B cell (primary cell): ENCODE measurements around the gene CPT2. TPM values are rescaled to one million over a fixed set of nuclear protein-coding genes. Genes with fewer than 3 reads are reported as not detected.

ENCODE experiments used
- ATAC-seq: fragments of 200-7000 bp; cut with Tn5 transposase; one replicate; pipeline ENCODE4 v1.10.0; 2021; ENCODE audit warnings: low read depth, mild to moderate bottlenecking, moderate number of reproducible peaks, moderate library complexity
- CTCF ChIA-PET: fragments of 350-600 bp; sonication (Branson Sonifier 250); formaldehyde crosslinking; loops from one replicate; lab custom pipeline; 2021; ENCODE audit warnings: antibody characterized with exemption, inconsistent platforms; lab: Charles Lee
- POLR2A ChIA-PET: fragments of 350-600 bp; sonication (Branson Sonifier 250); formaldehyde crosslinking; loops from one replicate; lab custom pipeline; 2021; ENCODE audit warnings: antibody characterized with exemption; lab: Charles Lee
- DNase-seq: peaks from one replicate; pipeline ENCODE4 v3.0.0; 2013
- H2AFZ ChIP-seq: 2 replicates; pipeline ENCODE4 v1.6.1; 2012; ENCODE audit warnings: mild to moderate bottlenecking, low read depth, low read length; ENCODE audit not compliant: insufficient read depth, poor library complexity, severe bottlenecking
- H3K27ac ChIP-seq, 2 donors: 1 replicate in 1 of 2; 2 replicates in 1 of 2; pipeline ENCODE4 v1.5.1; 2012 to 2013; ENCODE audit warnings: low read length in 2 of 2, mild to moderate bottlenecking in 2 of 2, moderate library complexity in 1 of 2
- H3K27me3 ChIP-seq, 4 experiments: fragments of 200-600 bp in 1 of 4; sonication (generic) in 1 of 4; replicated peaks in 1 of 4; 1 replicate in 2 of 4; 2 replicates in 2 of 4; pipeline versions ENCODE4 v1.6.1 to v1.7.0; 2013 to 2016; ENCODE audit warnings: low read length in 3 of 4, mild to moderate bottlenecking in 2 of 4, mixed read lengths in 1 of 4, moderate library complexity in 1 of 4; ENCODE audit not compliant: insufficient read depth in 4 of 4, control insufficient read depth in 3 of 4; ENCODE audit errors: control extremely low read depth in 1 of 4
- H3K36me3 ChIP-seq, 2 experiments: replicated peaks in 1 of 2; 1 replicate in 1 of 2; 2 replicates in 1 of 2; pipeline versions ENCODE4 v1.6.1 to v1.7.1; 2013; ENCODE audit warnings: low read length in 1 of 2; ENCODE audit not compliant: insufficient read depth in 2 of 2, control insufficient read depth in 1 of 2; ENCODE audit errors: control extremely low read depth in 1 of 2, extremely low read depth in 1 of 2
- H3K4me1 ChIP-seq, 2 donors: fragments of 200-600 bp in 1 of 2; sonication (generic) in 1 of 2; 1 replicate in 1 of 2; 2 replicates in 1 of 2; pipeline versions ENCODE4 v1.5.1 to v1.6.1; 2013 to 2017; ENCODE audit warnings: low read length in 2 of 2; ENCODE audit not compliant: control insufficient read depth in 2 of 2, insufficient read depth in 2 of 2
- H3K4me2 ChIP-seq: replicated peaks from 2 replicates; pipeline ENCODE3; 2012; ENCODE audit warnings: mild to moderate bottlenecking, low read depth, low read length; ENCODE audit not compliant: poor library complexity, severe bottlenecking
- H3K4me3 ChIP-seq, 5 experiments: fragments of 200-600 bp in 1 of 5; sonication (generic) in 1 of 5; 1 replicate in 3 of 5; 2 replicates in 2 of 5; pipeline versions ENCODE4 v1.5.1 to v1.7.0; 2011 to 2016; ENCODE audit warnings: low read length in 4 of 5, mild to moderate bottlenecking in 4 of 5, low read depth in 2 of 5, control low read depth in 1 of 5, moderate library complexity in 1 of 5; ENCODE audit not compliant: insufficient read depth in 1 of 5; ENCODE audit errors: control extremely low read depth in 1 of 5, extremely low read depth in 1 of 5
- H3K79me2 ChIP-seq: fragments of 200-600 bp; sonication (generic); one replicate; pipeline ENCODE4 v1.6.0; 2016; ENCODE audit warnings: low read length; ENCODE audit not compliant: control insufficient read depth, insufficient read depth
- H3K9ac ChIP-seq: fragments of 200-600 bp; sonication (generic); 2 replicates; pipeline ENCODE4 v1.6.1; 2017; ENCODE audit warnings: mild to moderate bottlenecking, low read length, moderate library complexity
- H3K9me3 ChIP-seq, 3 donors: one replicate each; pipeline versions ENCODE4 v1.6.1 to v1.7.1; 2013; ENCODE audit warnings: low read length in 2 of 3; ENCODE audit not compliant: control insufficient read depth in 2 of 3, insufficient read depth in 1 of 3; ENCODE audit errors: control extremely low read depth in 1 of 3
- H4K20me1 ChIP-seq: 2 replicates; pipeline ENCODE4 v1.6.0; 2012; ENCODE audit warnings: mild to moderate bottlenecking, low read length; ENCODE audit not compliant: insufficient read depth, control insufficient read depth, poor library complexity, severe bottlenecking
- H3K27ac Mint-ChIP-seq: one replicate; pipeline ENCODE4 v1.8.0; 2021; ENCODE audit warnings: mixed read lengths
- H3K27me3 Mint-ChIP-seq: one replicate; pipeline ENCODE4 v1.8.0; 2021; ENCODE audit warnings: mixed read lengths
- H3K4me1 Mint-ChIP-seq: one replicate; pipeline ENCODE4 v1.8.0; 2021; ENCODE audit warnings: mixed read lengths
- H3K4me3 Mint-ChIP-seq: one replicate; pipeline ENCODE4 v1.8.0; 2021; ENCODE audit warnings: mixed read lengths
- H3K9me3 Mint-ChIP-seq: one replicate; pipeline ENCODE4 v1.8.0; 2022; ENCODE audit warnings: mixed read lengths; ENCODE audit not compliant: insufficient read depth
- CTCF ChIP-seq: fragments of 200-600 bp; IDR thresholded peaks from one replicate; pipeline ENCODE4 v1.8.0; 2022; ENCODE audit warnings: antibody characterized with exemption, mild to moderate bottlenecking
- EZH2 ChIP-seq: IDR thresholded peaks from 2 replicates; pipeline ENCODE4 v1.6.1; 2012; ENCODE audit warnings: borderline replicate concordance, low read depth, mild to moderate bottlenecking, moderate library complexity, low read length; ENCODE audit not compliant: insufficient read depth, poor library complexity, severe bottlenecking
- WGBS: methylation state at CpG from one replicate; pipeline ENCODE4 v1.1.5; 2013; ENCODE audit warnings: missing lambda C conversion rate; ENCODE audit not compliant: insufficient coverage; 5-methylcytosine and 5-hydroxymethylcytosine counted together
- intact Hi-C: fragments of 100-400 bp; cut with micrococcal nuclease; formaldehyde crosslinking; loops from one replicate; pipeline ENCODE4 v1.10.0; 2022
- polyA plus RNA-seq: library from polyadenylated mRNA; depleted of rRNA; stranded (reverse); fragments of >200 nt; gene quantifications from 2 replicates; pipeline ENCODE4 v1.2.3, GENCODE V29; 2012
- total RNA-seq, 2 donors: library from RNA; stranded (reverse); fragments of 120-200 nt in 1 of 2; gene quantifications; 1 replicate in 1 of 2; 2 replicates in 1 of 2; pipeline versions ENCODE4 v1.2.3 to v1.2.4, GENCODE V29; 2013 to 2022

Gene CPT2
- total and polyA plus RNA-seq, 2 donors (not counting 1 experiment from before 2014, with no cell fraction given), result 6.3 to 19.8 TPM

GRCh38 chr1:53220171-53220961 lies 23.7 kb downstream of the CPT2 start, which contains the start of gene CZIB:
Gene CZIB, minus strand, starts transcription at chr1:53220634. Its CDS starts 59 bp downstream, at chr1:53220575.
- no peaks in the 10 kb centered on the region for H3K9me3 ChIP-seq
- ATAC-seq (peak; percentile 92), DNase-seq (peak; percentile 96)
- peaks cover 13 to 17% of the 10 kb centered on the region in 2 donors for H3K4me1 ChIP-seq
- H2AFZ ChIP-seq, result peak within 1 kb of the TSS; percentile 95
- H3K27ac ChIP-seq, result peak within 1 kb of the TSS; percentile 85 to 87
- no peaks in the 10 kb centered on the region for H3K27me3 ChIP-seq
- Mint-ChIP-seq H3K27ac (peak within 1 kb of the TSS; percentile 99), H3K27me3 (no peaks in the 10 kb centered on the region), H3K4me3 (peak within 1 kb of the TSS; percentile 97), H3K9me3 (no peaks in the 10 kb centered on the region), H3K4me1 (peaks cover 20% of the 10 kb centered on the region)
- H4K20me1 ChIP-seq, result no peaks in the 10 kb centered on the region
- H3K79me2 ChIP-seq, result peaks cover 23% of the 10 kb centered on the region
- peak within 1 kb of the TSS; percentile 81 for H3K4me2 ChIP-seq
- TF ChIP-seq CTCF, result no peak
- TF ChIP-seq EZH2, result no peak
- ChIA-PET CTCF (no interaction called here), POLR2A (interaction anchor here (1.7 kb wide), 1 partner anchor 18 kb away, joined by 4 read pairs; the partner anchor contains the start of gene MAGOH)
- H3K9ac ChIP-seq, result peak within 1 kb of the TSS; percentile 94
- peak within 1 kb of the TSS; percentile 43 to 91 (median 66) for H3K4me3 ChIP-seq
- WGBS, result under 1% methylated on average over 60 of the region's 61 CpGs
- peaks cover 0 to 8% of the 10 kb centered on the region in 2 experiments for H3K36me3 ChIP-seq
- intact Hi-C loops, result loop anchor here (1.0 to 5.0 kb wide), 4 partner anchors 18 to 617 kb away; partner anchors contain the start of genes CPT2, MAGOH and NDC1

- Mint-ChIP-seq H3K4me1 (peaks cover 20% of the 10 kb centered on the region), H3K9me3 (no peaks in the 10 kb centered on the region), H3K27me3 (no peaks in the 10 kb centered on the region), H3K4me3 (peak overlapping the region; percentile 97), H3K27ac (peak overlapping the region; percentile 99)
- peaks cover 23% of the 10 kb centered on the region for H3K79me2 ChIP-seq
- peak overlapping the region; percentile 94 for H3K9ac ChIP-seq
- CTCF ChIA-PET, result no interaction called here
- no peaks in the 10 kb centered on the region for H3K27me3 ChIP-seq
- peaks cover 0 to 8% of the 10 kb centered on the region in 2 experiments for H3K36me3 ChIP-seq
- intact Hi-C loops, result loop anchor here (1.0 to 5.0 kb wide), 4 partner anchors 17 to 616 kb away; partner anchors contain the start of genes CPT2, MAGOH and NDC1
- H3K4me2 ChIP-seq, result peak overlapping the region; percentile 81
- no peak for TF ChIP-seq CTCF
- TF ChIP-seq EZH2, result no peak
- no peaks in the 10 kb centered on the region for H3K9me3 ChIP-seq
- H3K4me3 ChIP-seq, result peak overlapping the region in 4 of 5 experiments; percentile 64 to 91 (median 77)
- H2AFZ ChIP-seq, result peak overlapping the region; percentile 95
- POLR2A ChIA-PET, result interaction anchor here (1.7 kb wide), 1 partner anchor 17 kb away, joined by 4 read pairs; the partner anchor contains the start of gene MAGOH
- peak overlapping the region; percentile 85 to 87 for H3K27ac ChIP-seq
- no peak for ATAC-seq
- no peaks in the 10 kb centered on the region for H4K20me1 ChIP-seq
- DNase-seq, result no peak
- H3K4me1 ChIP-seq, result peaks cover 13 to 17% of the 10 kb centered on the region in 2 donors
- WGBS, result 80% methylated on average over 1 of the region's 3 CpGs
Measured at GRCh38 chr1:53220962-53221286, 24.3 kb downstream of the CPT2 start.
